NCI-H82 treated with DMSO at 0.1 percent for 48 hours (cell line): Measurements from ENCODE around the gene ATP8B2.

Experiments
- DNase-seq: peaks from one replicate; lab custom pipeline; 2025; ENCODE audit not compliant: unreplicated experiment; lab: John Stamatoyannopoulos, UW

The ATP8B2 gene

GRCh38 chr1:154386643-154387352, 61.5 kb downstream of the ATP8B2 start:
- DNase-seq: no peak

GRCh38 chr1:154391086-154391770, 65.9 kb downstream of the ATP8B2 start:
- no peak for DNase-seq

- DNase-seq: no peak
These were observed 72.8 kb downstream of the ATP8B2 start for GRCh38 chr1:154398141-154398540.

- DNase-seq: no peak
These were observed 73.4 kb downstream of the ATP8B2 start for GRCh38 chr1:154398678-154399077.

DNA sequence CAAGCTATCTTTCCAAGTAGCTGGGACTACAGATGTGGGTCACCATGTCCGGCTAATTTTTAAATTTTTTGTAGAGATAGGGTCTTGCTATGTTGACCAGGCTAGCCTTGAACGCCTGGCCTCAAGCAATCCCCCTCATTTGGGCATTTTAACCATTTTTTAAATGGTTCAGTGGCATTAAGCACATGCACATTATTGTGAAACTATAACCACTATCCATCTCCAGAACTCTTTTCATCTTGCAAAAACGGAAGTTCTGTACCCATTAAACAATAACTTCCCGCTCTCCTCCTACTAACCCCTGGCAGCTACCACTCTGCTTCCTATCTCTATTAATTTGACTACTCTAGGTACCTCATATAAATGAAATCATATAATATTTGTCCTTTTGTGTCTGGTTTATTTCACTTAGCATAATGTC, 75.1 kb downstream of the ATP8B2 start:
- no peak for DNase-seq
